CD4-positive, alpha-beta memory T cell (primary cell): Measurements from ENCODE around the gene NDFIP2. TPM values are rescaled to one million over a fixed set of nuclear protein-coding genes. Genes with fewer than 3 reads are reported as not detected.

Source experiments
- CTCF ChIA-PET: fragments of 350-600 bp; sonication (Branson Sonifier 250); formaldehyde crosslinking; loops from one replicate; lab custom pipeline; 2021; ENCODE audit warnings: inconsistent platforms; ENCODE audit not compliant: partially characterized antibody; lab: Charles Lee
- POLR2A ChIA-PET: fragments of 350-600 bp; sonication (Branson Sonifier 250); formaldehyde crosslinking; loops from one replicate; lab custom pipeline; 2021; ENCODE audit not compliant: partially characterized antibody; lab: Charles Lee
- DNase-seq, 5 donors: peaks; one replicate each; pipeline versions ENCODE4 v3.0.0 to v3.0.0-alpha.2; 2020 to 2022; ENCODE audit warnings: mixed read lengths in 1 of 5
- H3K27ac ChIP-seq: one replicate; pipeline ENCODE4 v1.7.0; 2013; ENCODE audit warnings: low read depth, low read length
- H3K27me3 ChIP-seq: 2 replicates; pipeline ENCODE4 v1.7.0; 2013; ENCODE audit warnings: mild to moderate bottlenecking, low read length, moderate library complexity; ENCODE audit not compliant: insufficient read depth
- H3K36me3 ChIP-seq: 2 replicates; pipeline ENCODE4 v1.7.0; 2013; ENCODE audit warnings: mild to moderate bottlenecking, low read length, moderate library complexity; ENCODE audit not compliant: insufficient read depth
- H3K4me1 ChIP-seq: 2 replicates; pipeline ENCODE4 v1.7.0; 2013; ENCODE audit warnings: mild to moderate bottlenecking, low read length, moderate library complexity; ENCODE audit not compliant: insufficient read depth
- H3K4me3 ChIP-seq, 2 donors: one replicate each; pipeline ENCODE4 v1.7.0; 2013; ENCODE audit warnings: low read length in 2 of 2, mild to moderate bottlenecking in 1 of 2
- H3K9me3 ChIP-seq, 2 donors: one replicate each; pipeline ENCODE4 v1.7.0; 2013; ENCODE audit warnings: low read length in 2 of 2, control low read depth in 1 of 2; ENCODE audit not compliant: control insufficient read depth in 1 of 2
- H3K27ac Mint-ChIP-seq, 7 donors: one replicate each; pipeline ENCODE4 v1.8.0; 2020 to 2021; ENCODE audit warnings: mixed read lengths in 7 of 7, mild to moderate bottlenecking in 6 of 7, inconsistent platforms in 3 of 7, moderate library complexity in 3 of 7
- H3K27me3 Mint-ChIP-seq, 2 donors: one replicate each; pipeline ENCODE4 v1.8.0; 2020 to 2021; ENCODE audit warnings: mixed read lengths in 2 of 2
- H3K36me3 Mint-ChIP-seq, 2 donors: one replicate each; pipeline ENCODE4 v1.8.0; 2020 to 2021; ENCODE audit warnings: mixed read lengths in 2 of 2, inconsistent platforms in 1 of 2, mild to moderate bottlenecking in 1 of 2
- H3K4me1 Mint-ChIP-seq, 4 donors: one replicate each; pipeline ENCODE4 v1.8.0; 2020 to 2021; ENCODE audit warnings: mixed read lengths in 4 of 4, mild to moderate bottlenecking in 1 of 4
- H3K4me3 Mint-ChIP-seq, 8 donors: one replicate each; pipeline ENCODE4 v1.8.0; 2020 to 2021; ENCODE audit warnings: mixed read lengths in 8 of 8, mild to moderate bottlenecking in 7 of 8, moderate library complexity in 6 of 8, inconsistent platforms in 3 of 8
- H3K9me3 Mint-ChIP-seq, 8 donors: one replicate each; pipeline ENCODE4 v1.8.0; 2020 to 2021; ENCODE audit warnings: mixed read lengths in 8 of 8, mild to moderate bottlenecking in 5 of 8, inconsistent platforms in 3 of 8, moderate library complexity in 1 of 8
- intact Hi-C: fragments of 100-400 bp; cut with micrococcal nuclease; formaldehyde crosslinking; loops from one replicate; pipeline ENCODE4 v1.15.1; 2023
- polyA plus RNA-seq, 2 donors: library from polyadenylated mRNA; unstranded; fragments of 300-500 nt; fragmentation: Illumina TruSeq; gene quantifications; one replicate each; pipeline ENCODE4 v1.2.3, GENCODE V29; 2021
- total RNA-seq, 2 experiments: library from RNA; stranded (reverse); gene quantifications; one replicate each; pipeline ENCODE4 v1.2.3, GENCODE V29; 2021

The NDFIP2 gene
- total RNA-seq (1 to 10 TPM; 2.7 to 3.7 TPM), polyA plus RNA-seq (1 to 10 TPM; 4.6 to 5.2 TPM)

- intact Hi-C loops = loop anchor here (1.0 to 5.0 kb wide), 4 partner anchors 30 to 75 kb away; partner anchors contain the start of gene RBM26
- DNase-seq = peak; percentile 78 to 91 (median 81)
- CTCF ChIA-PET = interaction anchor here (0.7 to 1.7 kb wide), 7 partner anchors 10 to 74 kb away, joined by 3 to 14 read pairs (median 3); no protein-coding TSS in a partner anchor
- Mint-ChIP-seq H3K27me3 (no peaks in the 10 kb centered on the region), H3K4me3 (peak within 1 kb of the TSS; percentile 88 to 96 (median 94)), H3K4me1 (peaks cover 25 to 42% (median 36%) of the 10 kb centered on the region in 4 donors), H3K36me3 (peaks cover 0 to 2% of the 10 kb centered on the region in 2 donors), H3K9me3 (peaks cover 0 to 1% (median 0%) of the 10 kb centered on the region in 8 donors), H3K27ac (peak within 1 kb of the TSS; percentile 80 to 93 (median 92))
- no peaks in the 10 kb centered on the region for H3K36me3 ChIP-seq
- H3K27me3 ChIP-seq = no peaks in the 10 kb centered on the region
- H3K4me1 ChIP-seq = peaks cover 22% of the 10 kb centered on the region
- H3K4me3 ChIP-seq = peak within 1 kb of the TSS; percentile 52 to 81
- H3K27ac ChIP-seq = peak within 1 kb of the TSS; percentile 48
- no peaks in the 10 kb centered on the region for H3K9me3 ChIP-seq
- POLR2A ChIA-PET = interaction anchor here (0.7 to 1.6 kb wide), 11 partner anchors 8 to 90 kb away, joined by 3 to 16 read pairs (median 4); partner anchors contain the start of gene RBM26
Observed at GRCh38 chr13:79480954-79481684, at the start of gene NDFIP2. Gene NDFIP2, plus strand, starts transcription at chr13:79481155. Its CDS starts 49 bp downstream, at chr13:79481204.

DNA sequence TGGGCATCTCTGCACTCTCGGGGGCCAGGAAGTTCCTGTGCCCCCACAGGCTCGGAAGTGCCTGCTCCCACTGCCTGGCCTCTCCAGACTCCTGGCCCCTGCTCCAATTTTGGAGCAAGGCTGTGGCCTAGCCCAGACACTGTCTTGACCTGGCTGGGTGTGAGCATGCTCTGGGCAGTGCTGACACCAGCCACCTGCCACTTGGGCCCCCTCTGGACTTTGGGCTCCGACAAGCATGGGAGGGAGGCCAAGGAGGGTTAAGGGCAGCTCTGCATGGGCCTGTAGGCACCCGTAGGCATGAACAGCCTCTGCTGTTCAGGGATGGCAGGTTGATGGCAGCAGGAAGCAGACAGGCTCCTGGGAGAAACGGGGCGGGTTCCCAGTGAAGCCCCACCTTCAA lies 48.9 kb upstream of the NDFIP2 start:
- no peaks in the 10 kb centered on the region for H3K9me3 Mint-ChIP-seq
- no peaks in the 10 kb centered on the region for H3K36me3 Mint-ChIP-seq
- ChIA-PET CTCF (interaction anchor here (3.2 kb wide), 1 partner anchor 8 kb away, joined by 19 read pairs; no protein-coding TSS in a partner anchor), POLR2A (no interaction called here)
- no peaks in the 10 kb centered on the region for H3K4me1 ChIP-seq
- H3K27ac ChIP-seq = no peak overlapping the region
- H3K4me1 Mint-ChIP-seq = no peaks in the 10 kb centered on the region
- no peaks in the 10 kb centered on the region for H3K36me3 ChIP-seq
- DNase-seq = no peak
- no peak overlapping the region for H3K4me3 Mint-ChIP-seq
- peaks cover 0 to 2% of the 10 kb centered on the region in 2 donors for H3K27me3 Mint-ChIP-seq
- H3K9me3 ChIP-seq = no peaks in the 10 kb centered on the region
- intact Hi-C loops = no loop called here
- H3K27ac Mint-ChIP-seq = no peak overlapping the region
- H3K27me3 ChIP-seq = no peaks in the 10 kb centered on the region
- H3K4me3 ChIP-seq = no peak overlapping the region

DNA sequence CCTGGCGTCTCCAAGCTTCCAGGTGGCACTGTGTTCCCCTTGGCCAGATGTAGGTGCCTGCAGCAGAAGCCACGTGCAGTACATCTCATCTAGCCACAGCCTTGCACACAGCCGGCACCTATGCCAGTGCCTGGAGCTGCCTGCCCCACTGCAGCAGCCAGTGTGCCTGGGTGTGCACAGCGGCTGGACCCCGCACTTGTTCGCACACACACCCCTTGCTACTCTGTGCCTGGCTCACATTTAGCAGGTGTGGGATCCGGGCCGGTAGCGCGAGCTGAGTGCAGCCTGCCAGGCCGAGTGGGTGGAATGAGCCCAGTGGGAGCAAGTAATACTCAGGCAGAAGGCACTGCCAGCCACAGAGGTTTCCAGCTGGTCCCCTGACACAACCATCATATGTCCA lies 48.0 kb upstream of the NDFIP2 start:
- POLR2A ChIA-PET = interaction anchor here (1.1 kb wide), 1 partner anchor 27 kb away, joined by 4 read pairs; the partner anchor contains the start of gene RBM26
- intact Hi-C loops = no loop called here
- peaks cover 0 to 2% of the 10 kb centered on the region in 2 donors for H3K27me3 Mint-ChIP-seq

GRCh38 chr13:79434556-79434955 lies 46.4 kb upstream of the NDFIP2 start:
- H3K27me3 Mint-ChIP-seq = peaks cover 0 to 2% of the 10 kb centered on the region in 2 donors
- no peak for DNase-seq
- H3K36me3 Mint-ChIP-seq = no peaks in the 10 kb centered on the region
- intact Hi-C loops = no loop called here
- ChIA-PET POLR2A (no interaction called here), CTCF (interaction anchor here (3.2 kb wide), 1 partner anchor 10 kb away, joined by 19 read pairs; no protein-coding TSS in a partner anchor)
- no peak overlapping the region for H3K4me3 ChIP-seq
- H3K27me3 ChIP-seq = no peaks in the 10 kb centered on the region
- H3K9me3 ChIP-seq = no peaks in the 10 kb centered on the region
- H3K27ac Mint-ChIP-seq = no peak overlapping the region
- no peaks in the 10 kb centered on the region for H3K4me1 Mint-ChIP-seq
- H3K4me3 Mint-ChIP-seq = no peak overlapping the region
- H3K4me1 ChIP-seq = no peaks in the 10 kb centered on the region
- no peak overlapping the region for H3K27ac ChIP-seq
- H3K9me3 Mint-ChIP-seq = no peaks in the 10 kb centered on the region
- no peaks in the 10 kb centered on the region for H3K36me3 ChIP-seq

More for the DNA sequence above, 48.0 kb upstream of the NDFIP2 start:
- DNase-seq = no peak
- no peaks in the 10 kb centered on the region for H3K9me3 ChIP-seq
- H3K4me1 Mint-ChIP-seq = no peaks in the 10 kb centered on the region
- no peak overlapping the region for H3K4me3 ChIP-seq
- no peaks in the 10 kb centered on the region for H3K36me3 Mint-ChIP-seq
- no peak overlapping the region for H3K27ac ChIP-seq
- H3K27me3 ChIP-seq = no peaks in the 10 kb centered on the region
- CTCF ChIA-PET = interaction anchor here (0.6 to 3.2 kb wide), 4 partner anchors 9 to 111 kb away, joined by 3 to 19 read pairs (median 4); no protein-coding TSS in a partner anchor
- no peaks in the 10 kb centered on the region for H3K9me3 Mint-ChIP-seq
- no peaks in the 10 kb centered on the region for H3K4me1 ChIP-seq
- no peak overlapping the region for H3K4me3 Mint-ChIP-seq
- no peaks in the 10 kb centered on the region for H3K36me3 ChIP-seq
- no peak overlapping the region for H3K27ac Mint-ChIP-seq

GRCh38 chr13:79435561-79435990 lies 45.4 kb upstream of the NDFIP2 start:
- H3K4me1 Mint-ChIP-seq = no peaks in the 10 kb centered on the region
- Histone ChIP-seq H3K36me3 (no peaks in the 10 kb centered on the region), H3K27me3 (no peaks in the 10 kb centered on the region), H3K9me3 (no peaks in the 10 kb centered on the region), H3K4me1 (no peaks in the 10 kb centered on the region), H3K4me3 (no peak overlapping the region), H3K27ac (no peak overlapping the region)
- peaks cover 0 to 2% of the 10 kb centered on the region in 2 donors for H3K27me3 Mint-ChIP-seq
- H3K4me3 Mint-ChIP-seq = no peak overlapping the region
- ChIA-PET CTCF (interaction anchor here (1.2 to 1.5 kb wide), 2 partner anchors 11 to 12 kb away, joined by 3 to 4 read pairs; no protein-coding TSS in a partner anchor), POLR2A (no interaction called here)
- DNase-seq = no peak
- no peak overlapping the region for H3K27ac Mint-ChIP-seq
- no peaks in the 10 kb centered on the region for H3K36me3 Mint-ChIP-seq
- no peaks in the 10 kb centered on the region for H3K9me3 Mint-ChIP-seq
- intact Hi-C loops = no loop called here

DNA sequence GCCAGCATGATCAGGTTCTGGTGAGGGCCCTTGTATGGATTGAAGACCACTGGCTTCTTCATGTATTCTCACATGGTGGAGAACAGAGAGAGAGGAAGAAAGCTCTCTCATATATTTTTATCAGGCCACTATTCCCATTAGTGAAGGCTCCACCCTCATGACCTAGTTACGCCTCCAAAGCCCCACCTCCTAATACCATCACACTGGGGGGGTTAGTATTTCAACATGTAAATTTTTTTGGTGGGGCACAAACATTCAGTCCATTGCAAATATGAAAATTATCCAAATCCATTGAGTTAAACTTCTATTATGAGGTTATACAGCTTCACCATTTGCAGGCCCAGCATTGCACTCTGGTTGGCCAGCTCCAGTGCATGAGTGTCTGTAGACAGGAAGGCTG lies 41.7 kb upstream of the NDFIP2 start:
- Mint-ChIP-seq H3K4me3 (no peak overlapping the region), H3K9me3 (no peaks in the 10 kb centered on the region), H3K4me1 (no peaks in the 10 kb centered on the region), H3K27me3 (no peaks in the 10 kb centered on the region), H3K27ac (no peak overlapping the region), H3K36me3 (no peaks in the 10 kb centered on the region)
- H3K4me3 ChIP-seq = no peak overlapping the region
- no peak overlapping the region for H3K27ac ChIP-seq
- H3K27me3 ChIP-seq = no peaks in the 10 kb centered on the region
- ChIA-PET POLR2A (no interaction called here), CTCF (no interaction called here)
- no peaks in the 10 kb centered on the region for H3K36me3 ChIP-seq
- intact Hi-C loops = no loop called here
- no peak for DNase-seq
- H3K4me1 ChIP-seq = no peaks in the 10 kb centered on the region
- H3K9me3 ChIP-seq = no peaks in the 10 kb centered on the region

- Mint-ChIP-seq H3K4me3 (no peak overlapping the region), H3K4me1 (peaks cover 0 to 4% (median 2%) of the 10 kb centered on the region in 4 donors), H3K9me3 (no peaks in the 10 kb centered on the region), H3K27me3 (no peaks in the 10 kb centered on the region), H3K36me3 (no peaks in the 10 kb centered on the region), H3K27ac (no peak overlapping the region)
- Histone ChIP-seq H3K4me3 (no peak overlapping the region), H3K4me1 (no peaks in the 10 kb centered on the region), H3K27me3 (no peaks in the 10 kb centered on the region), H3K27ac (no peak overlapping the region), H3K36me3 (no peaks in the 10 kb centered on the region), H3K9me3 (no peaks in the 10 kb centered on the region)
- ChIA-PET CTCF (interaction anchor here (1.2 kb wide), 1 partner anchor 17 kb away, joined by 4 read pairs; no protein-coding TSS in a partner anchor), POLR2A (no interaction called here)
- intact Hi-C loops = no loop called here
- DNase-seq = no peak
Observed at GRCh38 chr13:79440958-79441528, 39.9 kb upstream of the NDFIP2 start.
